ENCODE measurements around the gene LNX1.

LNX1 gene

GRCh38 chr4:53591372-53591892 lies at the start of gene LNX1:
TSS of gene LNX1 (minus strand) at chr4:53591486. CDS start at chr4:53574002, 17,484 bp downstream.
- DNase-seq (ENCODE audit: low read depth), result no peak

- DNase-seq (ENCODE audit: low read depth), result no peak
Observed at GRCh38 chr4:53640576-53641453, 49.5 kb upstream of the LNX1 start.

DNA sequence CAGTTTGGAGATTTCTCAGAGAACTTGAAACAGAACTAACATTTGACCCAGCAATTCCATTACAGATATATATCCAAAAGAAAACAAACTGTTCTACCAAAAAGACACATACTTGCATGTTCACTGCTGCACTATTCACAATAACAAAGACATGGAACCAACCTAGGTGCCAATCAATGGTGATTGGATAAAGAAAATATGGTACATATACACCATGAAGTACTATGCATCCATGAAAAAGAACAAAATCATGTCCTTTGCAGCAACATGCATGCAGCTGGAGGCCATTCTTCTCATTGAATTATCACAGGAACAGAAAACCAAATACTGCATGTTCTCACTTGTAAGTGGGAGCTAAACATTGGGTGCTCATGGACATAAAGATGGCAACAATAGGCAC lies 47.6 kb upstream of the LNX1 start:
- no peak for DNase-seq (ENCODE audit: low read depth)

DNA sequence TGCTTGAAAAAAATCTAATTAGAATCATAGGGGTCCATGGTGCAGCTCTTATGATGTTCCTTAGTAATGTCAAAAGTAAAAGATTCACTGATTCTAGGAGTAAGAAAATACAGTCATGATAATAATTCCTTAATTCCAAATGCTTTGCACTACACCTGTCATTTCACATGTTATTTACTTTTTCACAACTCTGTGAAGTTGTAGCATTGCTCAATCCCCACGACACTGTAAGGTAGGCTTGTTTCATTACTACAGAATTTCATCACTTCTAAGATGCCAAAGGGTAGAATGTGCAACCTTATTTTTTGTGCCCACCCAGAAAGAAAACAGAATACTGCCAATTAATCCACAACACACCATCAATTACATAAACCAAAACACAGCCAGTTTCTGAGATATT lies 46.1 kb upstream of the LNX1 start:
- no peak for DNase-seq (ENCODE audit: low read depth)

GRCh38 chr4:53635697-53636483 lies 44.6 kb upstream of the LNX1 start:
- no peak for DNase-seq (ENCODE audit: low read depth)

DNA sequence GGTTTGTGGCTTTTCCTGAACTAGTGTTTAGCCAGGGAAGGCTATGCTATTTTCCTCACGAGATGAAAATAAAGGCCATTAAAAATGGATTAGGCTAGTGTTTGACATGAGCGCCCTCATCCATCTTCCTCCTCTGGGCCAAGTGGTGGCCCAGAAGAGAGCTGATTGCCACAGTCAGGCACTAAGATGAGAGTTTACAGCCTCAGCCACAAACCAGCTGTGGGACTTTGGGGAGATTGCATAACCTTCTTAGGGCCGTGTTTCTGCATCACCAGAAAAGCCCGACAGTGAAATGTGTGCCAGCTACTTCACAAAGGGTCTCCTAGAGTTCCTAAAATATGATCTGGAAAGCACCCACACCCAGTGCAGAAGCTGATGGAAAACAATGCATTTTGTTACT lies 42.3 kb upstream of the LNX1 start:
- no peak for DNase-seq (ENCODE audit: low read depth)

DNA sequence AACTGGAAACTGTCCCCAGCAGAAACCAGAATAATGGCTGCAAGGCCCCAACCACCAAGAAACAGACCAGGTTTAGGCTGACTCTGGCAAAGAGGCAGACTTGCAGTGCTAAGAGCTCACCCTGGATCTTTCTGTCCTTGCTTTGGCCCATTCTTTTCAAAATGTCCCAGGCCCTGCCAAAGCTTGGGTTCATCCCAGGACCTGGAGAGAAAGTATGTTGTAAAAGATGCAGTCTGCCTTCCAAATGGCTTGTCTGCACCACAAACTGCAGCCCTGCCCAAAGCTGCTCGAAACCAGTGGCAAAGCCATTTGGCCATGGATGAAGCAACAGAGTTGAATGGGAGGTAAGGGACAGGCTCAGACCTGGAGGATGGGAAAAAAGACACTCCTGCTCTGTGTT lies 38.0 kb upstream of the LNX1 start:
- no peak for DNase-seq (ENCODE audit: low read depth)

GRCh38 chr4:53626491-53626890 lies 35.2 kb upstream of the LNX1 start:
- DNase-seq (ENCODE audit: low read depth), result no peak

DNA sequence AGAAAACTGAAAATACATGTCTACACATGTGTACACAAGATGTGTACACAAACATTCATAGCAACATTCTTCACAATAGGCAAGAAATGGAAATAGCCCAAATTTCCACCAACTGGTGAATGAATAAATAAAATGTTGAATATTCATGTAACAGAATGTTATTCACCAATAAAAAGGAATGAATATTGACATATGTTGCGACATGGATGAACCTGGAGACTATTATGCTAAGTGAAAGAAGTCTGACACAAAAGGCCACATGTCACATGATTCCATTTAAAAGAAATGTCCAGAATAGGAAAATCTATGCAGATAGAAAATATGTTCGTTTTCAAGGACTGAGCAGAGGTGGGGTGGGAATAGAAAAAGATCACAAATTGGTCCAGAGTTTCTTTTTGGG lies 34.6 kb upstream of the LNX1 start:
- DNase-seq (ENCODE audit: low read depth), result no peak

- DNase-seq (ENCODE audit: low read depth), result no peak
Observed at GRCh38 chr4:53622739-53623151, 31.5 kb upstream of the LNX1 start.

DNA sequence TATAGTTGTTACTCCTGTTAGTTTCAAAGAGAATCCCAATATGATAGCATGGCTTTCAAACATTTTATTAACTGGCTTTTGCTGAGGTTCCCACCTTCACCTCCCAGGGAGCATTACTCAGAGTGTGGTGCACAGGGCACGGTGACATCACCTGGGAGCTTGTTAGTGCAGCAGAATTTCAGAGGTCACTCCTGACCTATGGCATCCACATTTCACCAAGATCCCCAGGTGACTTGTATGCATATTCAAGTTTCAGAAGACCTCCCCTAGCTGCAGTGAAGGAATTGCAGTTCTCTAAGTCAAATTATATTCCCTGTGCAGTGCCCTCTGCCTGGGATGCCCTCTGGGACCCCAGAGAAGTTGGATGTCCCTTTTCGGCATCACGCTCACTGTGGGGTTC lies 29.7 kb upstream of the LNX1 start:
- no peak for DNase-seq (ENCODE audit: low read depth)

DNA sequence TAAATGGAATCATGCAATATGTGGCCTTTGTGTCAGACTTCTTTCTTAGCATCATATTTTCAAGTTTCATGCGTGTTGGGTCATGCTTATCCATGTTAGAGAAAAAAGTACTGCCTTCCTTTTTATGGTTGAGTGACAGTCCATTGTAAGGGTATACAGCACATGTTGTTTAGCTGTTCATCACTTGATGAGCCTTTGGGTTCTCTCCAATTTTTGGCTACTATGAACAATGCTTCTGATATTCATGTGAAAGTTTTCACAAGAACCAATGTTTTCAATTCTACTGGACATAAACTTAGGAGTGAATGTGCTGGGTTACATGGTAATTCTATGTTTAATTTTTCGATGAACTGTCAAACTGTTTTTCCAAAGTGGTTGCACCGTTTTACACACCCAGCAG lies 28.1 kb upstream of the LNX1 start:
- no peak for DNase-seq (ENCODE audit: low read depth)

DNA sequence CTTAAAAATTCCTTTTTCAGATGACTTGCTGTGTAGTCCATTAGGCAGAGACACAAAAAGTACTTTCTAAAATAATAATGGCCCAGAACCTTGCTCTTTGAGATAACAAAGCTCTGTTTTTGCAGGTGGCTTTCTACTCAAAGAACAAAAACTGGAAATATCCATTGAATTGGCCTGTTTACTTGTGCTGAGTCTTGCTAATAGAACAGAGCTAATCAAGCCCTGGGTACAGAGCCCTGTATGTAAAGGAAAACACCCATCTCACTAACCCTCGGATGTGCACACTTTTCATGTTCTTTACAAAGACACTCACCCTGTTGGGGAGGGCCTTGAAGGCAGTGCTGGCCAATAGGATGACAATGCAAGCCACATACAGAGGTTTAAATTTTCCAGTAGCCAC lies 27.0 kb upstream of the LNX1 start:
- no peak for DNase-seq (ENCODE audit: low read depth)

- no peak for DNase-seq (ENCODE audit: low read depth)
Observed at GRCh38 chr4:53617101-53617680, 25.9 kb upstream of the LNX1 start.

GRCh38 chr4:53616219-53616618 lies 24.9 kb upstream of the LNX1 start:
- DNase-seq (ENCODE audit: low read depth), result no peak

DNA sequence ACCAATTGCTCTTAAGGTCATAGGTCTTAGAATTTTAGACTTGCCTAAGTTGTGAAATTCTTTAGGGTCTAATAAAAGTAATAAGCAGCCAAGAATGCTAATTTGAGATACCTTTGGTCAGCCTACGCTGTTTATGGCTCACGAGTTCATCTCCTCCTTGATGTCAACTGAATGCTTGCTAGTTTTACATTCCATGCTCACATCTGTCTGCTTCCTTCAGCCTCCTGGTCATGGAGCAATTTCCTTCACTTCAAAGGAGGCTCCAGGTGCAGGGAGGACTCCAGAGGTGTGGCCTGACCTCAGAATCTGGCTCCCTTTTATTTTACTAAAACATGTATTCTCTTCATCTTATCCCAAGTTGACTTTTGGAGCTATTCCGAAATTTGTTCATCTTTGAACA lies 23.3 kb upstream of the LNX1 start:
- no peak for DNase-seq (ENCODE audit: low read depth)

DNA sequence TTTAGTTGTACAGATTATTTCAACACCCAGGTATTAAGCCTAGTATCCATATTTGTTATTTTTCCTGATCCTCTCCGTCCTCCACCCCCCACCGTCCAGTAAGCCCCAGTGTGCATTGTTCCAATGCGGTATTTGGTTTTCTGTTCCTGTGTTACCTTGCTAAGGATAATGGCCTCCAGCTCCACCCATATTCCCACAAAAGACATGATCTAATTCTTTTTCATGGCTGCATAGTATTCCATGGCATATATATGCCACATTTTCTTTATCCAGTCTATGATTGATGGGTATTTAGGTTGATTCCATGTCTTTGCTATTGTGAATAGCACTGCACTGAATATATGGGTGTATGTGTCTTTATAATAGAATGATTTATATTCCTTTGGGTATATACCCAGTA lies 22.1 kb upstream of the LNX1 start:
- DNase-seq (ENCODE audit: low read depth), result no peak

DNA sequence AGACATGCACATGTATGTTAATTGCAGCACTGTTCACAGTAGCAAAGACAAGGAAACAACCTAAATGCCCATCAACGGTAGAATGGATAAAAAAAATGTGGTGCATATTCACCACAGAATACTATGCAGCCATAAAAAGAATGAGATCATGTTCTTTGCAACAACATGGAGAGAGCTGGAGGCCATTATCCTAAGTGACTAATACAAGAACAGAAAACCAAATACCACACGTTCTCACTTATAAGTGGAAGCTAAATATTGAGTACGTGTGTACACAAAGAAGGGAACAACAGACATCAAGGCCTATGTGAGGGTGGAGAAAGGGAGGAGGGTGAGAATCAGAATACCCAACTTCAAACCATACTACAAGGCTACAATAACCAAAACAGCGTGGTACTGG lies 17.4 kb upstream of the LNX1 start:
- no peak for DNase-seq (ENCODE audit: low read depth)

DNA sequence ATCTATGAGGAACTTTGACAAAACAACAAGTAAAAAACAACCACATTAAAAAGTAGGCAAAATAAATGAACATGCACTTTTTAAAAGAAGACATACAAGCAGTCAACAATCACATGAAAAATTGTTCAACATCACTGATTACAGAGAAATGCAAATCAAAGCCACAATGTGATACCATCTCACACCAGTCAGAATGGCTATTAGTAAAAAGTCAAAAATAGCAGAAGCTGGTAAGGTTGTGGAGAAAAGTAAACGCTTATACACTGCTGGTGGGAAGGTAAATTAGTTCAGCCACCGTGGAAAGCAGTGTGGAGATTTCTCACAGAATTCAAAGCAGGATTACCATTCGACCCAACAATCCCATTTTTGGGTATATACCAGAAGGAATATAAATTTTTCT lies 17.0 kb upstream of the LNX1 start:
- DNase-seq (ENCODE audit: low read depth), result no peak

- no peak for DNase-seq (ENCODE audit: low read depth)
Observed at GRCh38 chr4:53605783-53606182, 14.5 kb upstream of the LNX1 start.

GRCh38 chr4:53602390-53602789 lies 11.1 kb upstream of the LNX1 start:
- no peak for DNase-seq (ENCODE audit: low read depth)

GRCh38 chr4:53601251-53601764 lies 10.0 kb upstream of the LNX1 start:
- DNase-seq (ENCODE audit: low read depth), result no peak

GRCh38 chr4:53599632-53600031 lies 8.3 kb upstream of the LNX1 start:
- no peak for DNase-seq (ENCODE audit: low read depth)
